GM12873 (cell line): Measurements from ENCODE around the gene PCSK7.

Source experiments
- CTCF ChIP-seq: IDR thresholded peaks from 2 replicates; pipeline ENCODE4 v1.5.1; 2012; ENCODE audit warnings: low read depth, mild to moderate bottlenecking, moderate library complexity, low read length, control low read depth; ENCODE audit not compliant: insufficient read depth; ENCODE audit errors: missing control alignments

The PCSK7 gene

GRCh38 chr11:117223741-117224689 lies 7.9 kb downstream of the PCSK7 start:
- TF ChIP-seq CTCF, result no peak

GRCh38 chr11:117222991-117223740 lies 8.7 kb downstream of the PCSK7 start:
- TF ChIP-seq CTCF, result no peak

- no peak for TF ChIP-seq CTCF
These were observed 9.9 kb downstream of the PCSK7 start for GRCh38 chr11:117221775-117222517.

GRCh38 chr11:117220999-117221774 lies 10.7 kb downstream of the PCSK7 start:
- TF ChIP-seq CTCF, result no peak

GRCh38 chr11:117220568-117220967 lies 11.3 kb downstream of the PCSK7 start:
- TF ChIP-seq CTCF, result no peak

GRCh38 chr11:117219995-117220394 lies 11.9 kb downstream of the PCSK7 start:
- TF ChIP-seq CTCF, result no peak
